ENCODE results near the gene P2RX3.
A peak's percentile ranks its signal among the peaks of the same experiment; 100 is the strongest.
"Not testable (repeated sequence)": the region's sequence is repeated elsewhere in the genome, so short reads cannot be mapped to it uniquely, and the experiment has no call there.

Gene P2RX3

GRCh38 chr11:57338142-57338541, at the start of gene P2RX3:
Gene P2RX3 (plus strand): TSS chr11:57338352. CDS start chr11:57338551, 199 bp downstream.
- peak; percentile 46 for DNase-seq

- no peak for DNase-seq
Measured at GRCh38 chr11:57288771-57289579, 49.2 kb upstream of the P2RX3 start.

GRCh38 chr11:57290288-57290687, 47.9 kb upstream of the P2RX3 start:
- no peak for DNase-seq

GRCh38 chr11:57294225-57295131, 43.7 kb upstream of the P2RX3 start:
- no peak for DNase-seq

- DNase-seq, result not testable (repeated sequence)
Measured at GRCh38 chr11:57296205-57296604, 41.9 kb upstream of the P2RX3 start.

- DNase-seq, result no peak
Measured at GRCh38 chr11:57297221-57297620, 40.9 kb upstream of the P2RX3 start.

- DNase-seq, result no peak
Measured at GRCh38 chr11:57299150-57299737, 38.9 kb upstream of the P2RX3 start.

GRCh38 chr11:57300785-57301184, 37.4 kb upstream of the P2RX3 start:
- no peak for DNase-seq

- no peak for DNase-seq
Measured at GRCh38 chr11:57301711-57302423, 36.3 kb upstream of the P2RX3 start.

- DNase-seq, result no peak
Measured at GRCh38 chr11:57302489-57302888, 35.7 kb upstream of the P2RX3 start.

GRCh38 chr11:57303280-57303989, 34.7 kb upstream of the P2RX3 start:
- no peak for DNase-seq

GRCh38 chr11:57303990-57304579, 34.1 kb upstream of the P2RX3 start:
- no peak for DNase-seq

- DNase-seq, result no peak
Measured at GRCh38 chr11:57305523-57305922, 32.6 kb upstream of the P2RX3 start.

GRCh38 chr11:57306161-57306876, 31.8 kb upstream of the P2RX3 start:
- no peak for DNase-seq

GRCh38 chr11:57306940-57307565, 31.1 kb upstream of the P2RX3 start:
- DNase-seq, result no peak

GRCh38 chr11:57307666-57308270, 30.4 kb upstream of the P2RX3 start:
- no peak for DNase-seq

- no peak for DNase-seq
Measured at GRCh38 chr11:57308426-57309060, 29.6 kb upstream of the P2RX3 start.

- no peak for DNase-seq
Measured at GRCh38 chr11:57309106-57310059, 28.8 kb upstream of the P2RX3 start.

Data from right forelimb (tissue), 1 donor.